H1 (cell line): ENCODE results near the gene EIF4ENIF1. TPM values are rescaled to one million over a fixed set of nuclear protein-coding genes. Genes with fewer than 3 reads are reported as not detected.

Experiments
- CTCF ChIP-seq, 3 experiments: IDR thresholded peaks; 1 replicate in 2 of 3; 2 replicates in 1 of 3; pipeline versions ENCODE4 v1.5.1 to v1.6.1; 2011; ENCODE audit warnings: low read length in 3 of 3, mild to moderate bottlenecking in 3 of 3, inconsistent platforms in 2 of 3, low read depth in 1 of 3, moderate library complexity in 1 of 3; ENCODE audit not compliant: insufficient read depth in 1 of 3; ENCODE audit errors: control extremely low read depth in 1 of 3
- EGR1 ChIP-seq: IDR thresholded peaks from 2 replicates; pipeline ENCODE4 v1.6.1; 2011; ENCODE audit warnings: low read depth, low read length, borderline replicate concordance
- EZH2 ChIP-seq: fragments of 200-600 bp; sonication (generic); IDR thresholded peaks from 2 replicates; pipeline ENCODE4 v1.7.1; 2012; ENCODE audit warnings: low read depth, mild to moderate bottlenecking, moderate library complexity, low read length, inconsistent platforms; ENCODE audit not compliant: severe bottlenecking
- JUND ChIP-seq: IDR thresholded peaks from 2 replicates; pipeline ENCODE4 v1.6.1; 2011; ENCODE audit warnings: mild to moderate bottlenecking, improper control_type of control experiment, low read length
- KDM1A ChIP-seq: fragments of 200-600, 300-600 bp; sonication (generic); IDR thresholded peaks from 2 replicates; pipeline ENCODE4 v1.7.1; 2016; ENCODE audit warnings: mild to moderate bottlenecking, low read length, borderline replicate concordance
- NANOG ChIP-seq: IDR thresholded peaks from 2 replicates; pipeline ENCODE4 v1.6.1; 2011; ENCODE audit warnings: low read length, low read depth, mild to moderate bottlenecking, inconsistent platforms; ENCODE audit not compliant: insufficient read depth, poor library complexity, severe bottlenecking
- USF2 ChIP-seq: IDR thresholded peaks from 2 replicates; pipeline ENCODE4 v1.6.1; 2011; ENCODE audit warnings: low read length, improper control_type of control experiment
- polyA plus RNA-seq, 7 experiments: library from polyadenylated mRNA; depleted of rRNA in 3 of 7; stranded (reverse) in 5 of 7; unstranded in 2 of 7; fragments of >200 nt in 5 of 7; fragments of 200-250 nt in 2 of 7; gene quantifications; 1 replicate in 5 of 7; 2 replicates in 1 of 7; 4 replicates in 1 of 7; pipeline versions ENCODE4 v1.2.1 to v1.2.3, GENCODE V29; 2011 to 2013; ENCODE audit warnings: missing spikeins in 2 of 7, mixed read lengths in 2 of 7
- total RNA-seq: library from RNA; stranded (reverse); fragmentation: NEBNext Ultra II Directional; extraction: Animal tissue kit (Norgen Biotek cat#: 25700); gene quantifications from 2 replicates; pipeline ENCODE4 v1.2.1, GENCODE V29; 2021

EIF4ENIF1 gene
- total and polyA plus RNA-seq, 2 of the 8 experiments (the other 6 are each of a cell fraction or from before 2014, with no cell fraction given): 21.9 to 23.6 TPM

GRCh38 chr22:31477329-31477728 lies 12.3 kb downstream of the EIF4ENIF1 start (continued):
- TF ChIP-seq CTCF (IDR thresholded peaks at IDR 0.05; ENCODE audit: control extremely low read depth in 1 of 3, insufficient read depth in 1 of 3, low read depth in 1 of 3, low read length in 3 of 3) (no peak), NANOG (no peak), KDM1A (no peak), EGR1 (no peak), EZH2 (no peak), USF2 (no peak), JUND (no peak)
